ENCODE results near the gene TEAD1. TPM values are rescaled to one million over a fixed set of nuclear protein-coding genes. Genes with fewer than 3 reads are reported as not detected.

The TEAD1 gene
- total RNA-seq, 2 experiments from 2014 or later = 0.25 to 0.83 TPM

DNA sequence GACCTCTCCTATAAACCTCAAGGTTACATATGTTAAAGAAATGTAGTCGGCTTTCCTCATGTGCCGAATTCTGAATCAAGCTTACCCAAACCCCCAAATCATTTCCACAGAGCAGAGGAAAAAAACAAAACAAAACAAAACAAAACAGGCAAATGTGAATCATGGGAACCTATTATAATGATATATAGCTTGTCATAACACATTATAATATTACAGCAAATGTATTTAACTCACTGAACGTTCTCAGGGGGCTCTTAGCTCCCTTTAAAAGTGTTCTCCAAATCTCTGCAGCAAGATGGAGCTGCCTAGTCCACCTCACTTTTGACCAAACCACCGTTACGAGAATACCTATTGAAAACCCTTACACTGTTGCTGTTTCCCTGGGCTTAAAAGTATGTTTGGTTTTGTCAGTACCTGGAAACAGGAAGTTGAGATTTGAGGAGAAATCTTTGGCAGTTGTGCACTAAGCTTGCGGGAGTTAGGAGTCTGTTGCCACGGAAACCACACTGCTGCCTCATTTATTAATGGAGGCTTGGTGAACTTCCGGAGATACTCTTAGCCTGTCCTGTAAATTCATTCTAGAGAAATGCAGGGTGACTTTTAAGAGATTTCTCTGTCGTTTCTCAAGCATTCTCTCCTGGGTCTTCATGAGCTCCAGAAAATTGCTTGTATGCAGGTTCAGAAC, 167.9 kb downstream of the TEAD1 start:
- Mint-ChIP-seq H3K27ac (no peak overlapping the region), H3K4me3 (no peak overlapping the region), H3K36me3 (ENCODE audit: low read depth) (no peaks in the 10 kb centered on the region), H3K4me1 (ENCODE audit: low read depth) (peaks cover 2% of the 10 kb centered on the region), H3K9me3 (no peaks in the 10 kb centered on the region), H3K27me3 (peaks cover 13% of the 10 kb centered on the region)
- POLR2A ChIA-PET = no interaction called here
- CTCF ChIA-PET = no interaction called here
- peak; percentile 3 for DNase-seq
- no peak for ATAC-seq
- intact Hi-C loops (cut with micrococcal nuclease) = no loop called here
- no peak for TF ChIP-seq CTCF (IDR thresholded peaks at IDR 0.05)

DNA sequence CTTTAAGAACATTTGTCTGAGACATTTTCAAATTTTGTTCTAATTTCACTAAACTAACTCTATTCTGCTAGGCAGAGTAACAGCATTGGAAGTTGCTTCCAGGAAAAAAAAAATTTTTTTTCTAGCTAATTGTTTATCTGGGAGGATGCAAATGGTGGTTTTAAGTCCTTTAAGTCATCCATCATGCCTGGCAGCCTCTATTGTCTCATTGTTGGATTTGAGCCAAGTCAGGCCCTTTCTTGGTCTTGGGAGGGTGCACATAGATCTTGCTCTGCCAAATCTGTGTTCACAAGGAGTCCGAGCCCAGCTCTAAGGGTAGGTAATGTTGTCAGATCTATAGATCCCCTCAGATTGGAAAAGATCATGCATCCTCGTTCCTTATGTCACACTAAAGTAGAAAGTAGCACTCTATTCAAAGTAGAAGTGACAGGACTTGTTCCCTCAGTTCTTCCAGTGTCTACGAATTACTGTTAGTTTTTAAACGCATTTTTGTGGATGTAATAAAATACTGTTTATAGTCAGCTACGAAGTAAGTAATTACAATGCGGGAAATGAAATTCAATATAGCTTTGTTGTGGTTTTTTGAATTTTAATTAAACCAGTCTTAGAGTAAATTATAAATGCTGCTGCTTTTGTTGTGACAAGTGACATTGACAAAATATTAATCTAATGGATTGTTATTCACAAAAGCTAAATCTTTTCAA, 168.9 kb downstream of the TEAD1 start:
- Mint-ChIP-seq H3K9me3 (no peaks in the 10 kb centered on the region), H3K27ac (no peak overlapping the region), H3K36me3 (ENCODE audit: low read depth) (no peaks in the 10 kb centered on the region), H3K4me1 (ENCODE audit: low read depth) (peaks cover 2% of the 10 kb centered on the region), H3K27me3 (peaks cover 16% of the 10 kb centered on the region), H3K4me3 (no peak overlapping the region)
- CTCF ChIA-PET = no interaction called here
- DNase-seq = no peak
- intact Hi-C loops (cut with micrococcal nuclease) = no loop called here
- no peak for TF ChIP-seq CTCF (IDR thresholded peaks at IDR 0.05)
- no peak for ATAC-seq
- POLR2A ChIA-PET = no interaction called here

GRCh38 chr11:12845163-12845562, 170.9 kb downstream of the TEAD1 start:
- POLR2A ChIA-PET = no interaction called here
- Mint-ChIP-seq H3K9me3 (no peaks in the 10 kb centered on the region), H3K4me3 (no peak overlapping the region), H3K27ac (no peak overlapping the region), H3K27me3 (peaks cover 18% of the 10 kb centered on the region), H3K36me3 (ENCODE audit: low read depth) (no peaks in the 10 kb centered on the region), H3K4me1 (ENCODE audit: low read depth) (peaks cover 2% of the 10 kb centered on the region)
- TF ChIP-seq CTCF (IDR thresholded peaks at IDR 0.05) = no peak
- CTCF ChIA-PET = no interaction called here
- DNase-seq (no peak), ATAC-seq (no peak)
- intact Hi-C loops (cut with micrococcal nuclease) = no loop called here

- CTCF ChIA-PET = no interaction called here
- H3K4me1 Mint-ChIP-seq (ENCODE audit: low read depth) = peaks cover 2% of the 10 kb centered on the region
- no peak overlapping the region for H3K27ac Mint-ChIP-seq
- no peaks in the 10 kb centered on the region for H3K36me3 Mint-ChIP-seq (ENCODE audit: low read depth)
- POLR2A ChIA-PET = no interaction called here
- no peak for DNase-seq
- peaks cover 18% of the 10 kb centered on the region for H3K27me3 Mint-ChIP-seq
- H3K9me3 Mint-ChIP-seq = no peaks in the 10 kb centered on the region
- ATAC-seq = no peak
- TF ChIP-seq CTCF (IDR thresholded peaks at IDR 0.05) = no peak
- intact Hi-C loops (cut with micrococcal nuclease) = no loop called here
- no peak overlapping the region for H3K4me3 Mint-ChIP-seq
Measured at GRCh38 chr11:12845739-12846358, 171.6 kb downstream of the TEAD1 start.
